IMR-90 (cell line): ENCODE results near the gene ZDHHC22. TPM values are rescaled to one million over a fixed set of nuclear protein-coding genes. Genes with fewer than 3 reads are reported as not detected.

Source experiments
- ATAC-seq: fragments of 200-7000 bp; cut with Tn5 transposase; 2 replicates; pipeline ENCODE4 v1.9.1; 2020; ENCODE audit warnings: low read depth, mild to moderate bottlenecking, moderate library complexity
- BruUV-seq: library from RNA; stranded (reverse); fragments of 400-500 nt; replicated peaks from 2 replicates; lab custom pipeline; 2021; lab: Mats Ljungman, UMichigan
- CTCF ChIA-PET: fragments of 300-600 bp; formaldehyde crosslinking; extraction: SDS; loops from one replicate; lab custom pipeline; 2021; ENCODE audit warnings: antibody characterized with exemption; lab: Yijun Ruan, JAX
- POLR2A ChIA-PET: fragments of 300-600 bp; sonication (Branson Sonifier 250); formaldehyde crosslinking; loops from one replicate; lab custom pipeline; 2022; ENCODE audit warnings: antibody characterized with exemption; ENCODE audit not compliant: unreplicated experiment; lab: Charles Lee
- DNase-seq: peaks from one replicate; pipeline ENCODE4 v3.0.0; 2013
- H2AFZ ChIP-seq: replicated peaks from 2 replicates; pipeline ENCODE3; 2013; ENCODE audit warnings: low read length, mild to moderate bottlenecking; ENCODE audit not compliant: poor library complexity
- H2AK5ac ChIP-seq: 2 replicates; pipeline ENCODE4 v1.6.1; 2013; ENCODE audit warnings: low read depth, low read length, inconsistent platforms
- H2AK9ac ChIP-seq: replicated peaks from 2 replicates; pipeline ENCODE3; 2013; ENCODE audit warnings: mild to moderate bottlenecking, low read depth, low read length, moderate library complexity; ENCODE audit not compliant: poor library complexity
- H2BK120ac ChIP-seq: 2 replicates; pipeline ENCODE4 v1.6.1; 2013; ENCODE audit warnings: low read depth, low read length, inconsistent platforms
- H2BK15ac ChIP-seq: 3 replicates; pipeline ENCODE4 v1.6.1; 2013; ENCODE audit warnings: low read depth, low read length, inconsistent platforms
- H2BK20ac ChIP-seq: 2 replicates; pipeline ENCODE4 v1.6.1; 2013; ENCODE audit warnings: low read depth, mild to moderate bottlenecking, inconsistent platforms, low read length, moderate library complexity
- H2BK5ac ChIP-seq: 2 replicates; pipeline ENCODE4 v1.6.1; 2013; ENCODE audit warnings: mild to moderate bottlenecking, low read depth, low read length, inconsistent platforms; ENCODE audit not compliant: poor library complexity, severe bottlenecking
- H3K14ac ChIP-seq: replicated peaks from 2 replicates; pipeline ENCODE4 v1.6.1; 2013; ENCODE audit warnings: low read depth, low read length, inconsistent platforms
- H3K18ac ChIP-seq: 2 replicates; pipeline ENCODE4 v1.6.1; 2013; ENCODE audit warnings: low read depth, low read length, control low read depth
- H3K23ac ChIP-seq: 2 replicates; pipeline ENCODE4 v1.6.1; 2013; ENCODE audit warnings: low read depth, low read length, inconsistent platforms
- H3K27ac ChIP-seq: 2 replicates; pipeline ENCODE4 v1.5.1; 2013; ENCODE audit warnings: mild to moderate bottlenecking, control low read depth, low read length; ENCODE audit not compliant: insufficient read depth
- H3K27me3 ChIP-seq: 2 replicates; pipeline ENCODE4 v1.6.1; 2013; ENCODE audit warnings: low read length; ENCODE audit not compliant: control insufficient read depth, insufficient read depth
- H3K36me3 ChIP-seq: 2 replicates; pipeline ENCODE4 v1.6.1; 2013; ENCODE audit warnings: low read length, mixed read lengths; ENCODE audit not compliant: control insufficient read depth, insufficient read depth
- H3K4ac ChIP-seq: 2 replicates; pipeline ENCODE4 v1.6.1; 2013; ENCODE audit warnings: low read depth, low read length, inconsistent platforms
- H3K4me1 ChIP-seq: 2 replicates; pipeline ENCODE4 v1.6.1; 2013; ENCODE audit warnings: low read length, mixed read lengths; ENCODE audit not compliant: control insufficient read depth, insufficient read depth
- H3K4me2 ChIP-seq: 2 replicates; pipeline ENCODE4 v1.6.1; 2013; ENCODE audit warnings: low read depth, mild to moderate bottlenecking, control low read depth, low read length, moderate library complexity
- H3K4me3 ChIP-seq: 2 replicates; pipeline ENCODE4 v1.5.1; 2013; ENCODE audit warnings: low read depth, mild to moderate bottlenecking, control low read depth, low read length, moderate library complexity; ENCODE audit not compliant: insufficient read depth
- H3K56ac ChIP-seq: 2 replicates; pipeline ENCODE4 v1.6.1; 2013; ENCODE audit warnings: low read length, inconsistent platforms; ENCODE audit not compliant: insufficient read depth; ENCODE audit errors: extremely low read depth
- H3K79me1 ChIP-seq, 2 experiments: 2 replicates each; pipeline ENCODE4 v1.6.1; 2013; ENCODE audit warnings: low read length in 2 of 2, inconsistent platforms in 1 of 2, low read depth in 1 of 2
- H3K9ac ChIP-seq: 2 replicates; pipeline ENCODE4 v1.6.1; 2013; ENCODE audit warnings: low read depth, low read length, control low read depth
- H3K9me1 ChIP-seq: 2 replicates; pipeline ENCODE4 v1.6.1; 2013; ENCODE audit warnings: low read length, inconsistent platforms; ENCODE audit not compliant: insufficient read depth
- H3K9me3 ChIP-seq: 2 replicates; pipeline ENCODE4 v1.6.1; 2013; ENCODE audit warnings: low read length; ENCODE audit not compliant: control insufficient read depth, insufficient read depth
- H4K20me1 ChIP-seq: 2 replicates; pipeline ENCODE4 v1.6.1; 2013; ENCODE audit warnings: low read length, inconsistent platforms; ENCODE audit not compliant: insufficient read depth
- H4K5ac ChIP-seq: 2 replicates; pipeline ENCODE4 v1.6.1; 2013; ENCODE audit warnings: mild to moderate bottlenecking, low read depth, low read length, control low read depth
- H4K8ac ChIP-seq, 2 experiments: 2 replicates each; pipeline ENCODE4 v1.6.1; 2013; ENCODE audit warnings: low read depth in 2 of 2, low read length in 2 of 2, control low read depth in 1 of 2, inconsistent platforms in 1 of 2
- H4K91ac ChIP-seq: 2 replicates; pipeline ENCODE4 v1.6.1; 2013; ENCODE audit warnings: low read depth, low read length, inconsistent platforms; ENCODE audit not compliant: insufficient read depth
- BHLHE40 ChIP-seq: fragments of 150-350 bp; IDR thresholded peaks from 2 replicates; pipeline ENCODE4 v1.6.1; 2016; ENCODE audit warnings: mild to moderate bottlenecking, low read depth, low read length
- CEBPB ChIP-seq: IDR thresholded peaks from 2 replicates; pipeline ENCODE4 v1.6.1; 2012; ENCODE audit warnings: low read depth, low read length, improper control_type of control experiment
- CHD1 ChIP-seq: IDR thresholded peaks from 2 replicates; pipeline ENCODE4 v1.6.1; 2012; ENCODE audit warnings: low read depth, low read length, improper control_type of control experiment
- CTCF ChIP-seq: conservative IDR thresholded peaks from 2 replicates; pipeline ENCODE4 v1.5.1; 2012; ENCODE audit warnings: mild to moderate bottlenecking, low read depth, low read length, improper control_type of control experiment
- ELK1 ChIP-seq: fragments of 150-350 bp; IDR thresholded peaks from 2 replicates; pipeline ENCODE4 v1.6.1; 2016; ENCODE audit warnings: low read depth, mild to moderate bottlenecking, low read length, moderate library complexity, borderline replicate concordance
- FOS ChIP-seq: fragments of 150-350 bp; IDR thresholded peaks from 2 replicates; pipeline ENCODE4 v1.6.1; 2016; ENCODE audit warnings: low read depth, low read length
- MAFK ChIP-seq: IDR thresholded peaks from 2 replicates; pipeline ENCODE4 v1.6.1; 2012; ENCODE audit warnings: low read depth, low read length, improper control_type of control experiment
- MAZ ChIP-seq: IDR thresholded peaks from 2 replicates; pipeline ENCODE4 v1.6.1; 2012; ENCODE audit warnings: low read depth, mild to moderate bottlenecking, low read length, improper control_type of control experiment, moderate library complexity, borderline replicate concordance
- MXI1 ChIP-seq: IDR thresholded peaks from 2 replicates; pipeline ENCODE4 v1.6.1; 2012; ENCODE audit warnings: low read depth, mild to moderate bottlenecking, low read length, moderate library complexity, borderline replicate concordance
- NFE2L2 ChIP-seq: fragments of 150-350 bp; IDR thresholded peaks from 2 replicates; pipeline ENCODE4 v1.6.1; 2016; ENCODE audit warnings: low read depth, mild to moderate bottlenecking, low read length
- POLR2A ChIP-seq: IDR thresholded peaks from 2 replicates; pipeline ENCODE4 v1.6.1; 2012; ENCODE audit warnings: mild to moderate bottlenecking, low read depth, low read length
- RAD21 ChIP-seq: IDR thresholded peaks from 2 replicates; pipeline ENCODE4 v1.6.1; 2012; ENCODE audit warnings: low read length, improper control_type of control experiment
- RCOR1 ChIP-seq: IDR thresholded peaks from 2 replicates; pipeline ENCODE4 v1.6.1; 2012; ENCODE audit warnings: mild to moderate bottlenecking, low read length, improper control_type of control experiment; ENCODE audit not compliant: insufficient replicate concordance
- RFX5 ChIP-seq: IDR thresholded peaks from 2 replicates; pipeline ENCODE4 v1.8.0; 2012; ENCODE audit warnings: low read depth, mild to moderate bottlenecking, low read length, moderate library complexity
- SMC3 ChIP-seq: fragments of 150-350 bp; IDR thresholded peaks from 2 replicates; pipeline ENCODE4 v1.6.1; 2016; ENCODE audit warnings: low read depth, mild to moderate bottlenecking, antibody characterized with exemption, low read length, moderate library complexity
- USF2 ChIP-seq: fragments of 150-350 bp; IDR thresholded peaks from 2 replicates; pipeline ENCODE4 v1.6.1; 2017; ENCODE audit warnings: mild to moderate bottlenecking, antibody characterized with exemption, low read length, low read depth
- WGBS, 2 experiments: methylation state at CpG; one replicate each; pipeline versions ENCODE4 v1.1.5 to v1.1.7; 2013; ENCODE audit warnings: missing lambda C conversion rate in 2 of 2; ENCODE audit not compliant: insufficient read length in 1 of 2; ENCODE audit errors: extremely low coverage in 2 of 2; 5-methylcytosine and 5-hydroxymethylcytosine counted together
- dilution Hi-C: fragments of 300-500 bp; cut with HindIII; formaldehyde crosslinking; loops from one replicate; pipeline ENCODE4 v1.14.3; 2018; ENCODE audit warnings: low sequenced_read_pairs; ENCODE audit not compliant: unreplicated experiment
- in situ Hi-C: fragments of 300-500 bp; cut with MboI; formaldehyde crosslinking; loops from 3 replicates; pipeline ENCODE4 v1.14.3; 2019; ENCODE audit warnings: low sequenced_read_pairs, inconsistent platforms, mixed read lengths
- intact Hi-C: fragments of 100-400 bp; cut with micrococcal nuclease; formaldehyde crosslinking; loops from 2 replicates; pipeline ENCODE4 v1.10.0; 2022
- polyA plus RNA-seq, 3 experiments: library from polyadenylated mRNA; depleted of rRNA; stranded (reverse); fragments of >200 nt; gene quantifications; 2 replicates each; pipeline ENCODE4 v1.2.3, GENCODE V29; 2012; ENCODE audit warnings: low replicate concordance in 1 of 3
- total RNA-seq: library from RNA; depleted of rRNA; stranded (reverse); fragments of >200 nt; gene quantifications from 2 replicates; pipeline ENCODE4 v1.2.3, GENCODE V29; 2012

ZDHHC22 gene
- total and polyA plus RNA-seq, 2 of the 4 experiments (the other 2 are of a cell fraction) = not detected

- Histone ChIP-seq H3K36me3 (no peaks in the 10 kb centered on the region), H4K5ac (no peak overlapping the region), H2BK20ac (no peak overlapping the region), H2BK15ac (no peak overlapping the region), H2BK120ac (no peak overlapping the region), H3K4me1 (no peaks in the 10 kb centered on the region; the same call in 1 of the 2 replicates), H3K4ac (no peak overlapping the region), H3K9me3 (no peaks in the 10 kb centered on the region), H3K56ac (no peak overlapping the region), H3K27me3 (peaks cover 68% of the 10 kb centered on the region), H4K20me1 (no peaks in the 10 kb centered on the region), H2AK9ac (no peak overlapping the region), H4K8ac (no peak overlapping the region), H3K14ac (no peak overlapping the region), H3K9ac (no peak overlapping the region), H3K23ac (no peak overlapping the region), H2AFZ (peak overlapping the region; percentile 68), H2AK5ac (no peak overlapping the region), H3K18ac (no peak overlapping the region), H3K9me1 (no peaks in the 10 kb centered on the region), H4K91ac (no peak overlapping the region), H2BK5ac (no peak overlapping the region), H3K79me1 (no peaks in the 10 kb centered on the region), H3K4me3 (no peak overlapping the region), H3K27ac (no peak overlapping the region), H3K4me2 (no peak overlapping the region)
- POLR2A ChIA-PET = no interaction called here
- dilution Hi-C loops = no loop called here
- DNase-seq = no peak
- WGBS, 2 experiments = 70% methylated on average over 11 of the region's 15 CpGs; no CpG with 5 or more reads in 1 of the 2 experiments
- no peak for TF ChIP-seq NFE2L2
- TF ChIP-seq CHD1 = no peak
- TF ChIP-seq POLR2A = no peak
- TF ChIP-seq BHLHE40 = no peak
- no peak for TF ChIP-seq RAD21
- TF ChIP-seq SMC3 = no peak
- TF ChIP-seq CEBPB = no peak
- no peak for TF ChIP-seq USF2
- no peak for TF ChIP-seq FOS
- TF ChIP-seq MXI1 = no peak
- no peak for TF ChIP-seq MAZ
- TF ChIP-seq ELK1 = no peak
- TF ChIP-seq MAFK = no peak
- TF ChIP-seq RFX5 = no peak
- TF ChIP-seq CTCF = no peak
- TF ChIP-seq RCOR1 = no peak
- no peak for ATAC-seq
- intact Hi-C loops = no loop called here
- in situ Hi-C loops = no loop called here
- CTCF ChIA-PET = no interaction called here
- BruUV-seq = no TSS peak
Measured at GRCh38 chr14:77139022-77139421, 2.6 kb downstream of the ZDHHC22 start.
